COR-L47 (cell line): ENCODE data around the gene TPRN.
A peak's percentile ranks its signal among the peaks of the same experiment; 100 is the strongest.

Experiments
- DNase-seq: peaks from one replicate; lab custom pipeline; 2025; lab: John Stamatoyannopoulos, UW

The TPRN gene

GRCh38 chr9:137172901-137173795 lies 27.4 kb downstream of the TPRN start:
- DNase-seq: no peak

GRCh38 chr9:137171149-137171900 lies 29.2 kb downstream of the TPRN start:
- DNase-seq: no peak

- DNase-seq: no peak
These were observed 29.9 kb downstream of the TPRN start for GRCh38 chr9:137170486-137171148.

- no peak for DNase-seq
These were observed 30.6 kb downstream of the TPRN start, which contains the start of gene LRRC26 for GRCh38 chr9:137169896-137170358. Gene LRRC26, minus strand, starts transcription at chr9:137170051. Its CDS starts 108 bp downstream, at chr9:137169943.

- peak; percentile 92 for DNase-seq
These were observed 31.4 kb downstream of the TPRN start for GRCh38 chr9:137168904-137169856.

- no peak for DNase-seq
These were observed 32.0 kb downstream of the TPRN start for GRCh38 chr9:137168573-137168903.

- DNase-seq: no peak
These were observed 32.6 kb downstream of the TPRN start for GRCh38 chr9:137167747-137168572.

- DNase-seq: no peak
These were observed 33.2 kb downstream of the TPRN start for GRCh38 chr9:137167277-137167746.

- no peak for DNase-seq
These were observed 33.9 kb downstream of the TPRN start for GRCh38 chr9:137166380-137167229.

GRCh38 chr9:137165250-137165836 lies 35.2 kb downstream of the TPRN start:
- no peak for DNase-seq

- no peak for DNase-seq
These were observed 35.9 kb downstream of the TPRN start for GRCh38 chr9:137164370-137165249.

- no peak for DNase-seq
These were observed 36.7 kb downstream of the TPRN start for GRCh38 chr9:137163805-137164204.

GRCh38 chr9:137163365-137163715 lies 37.2 kb downstream of the TPRN start:
- DNase-seq: no peak

- no peak for DNase-seq
These were observed 37.8 kb downstream of the TPRN start for GRCh38 chr9:137162505-137163364.

- no peak for DNase-seq
These were observed 38.7 kb downstream of the TPRN start for GRCh38 chr9:137161558-137162486.
